Left lobe of liver (tissue), 2 donors: ENCODE data around the gene OSBPL7. TPM values are rescaled to one million over a fixed set of nuclear protein-coding genes. Genes with fewer than 3 reads are reported as not detected.
A peak's percentile ranks its signal among the peaks of the same experiment; 100 is the strongest.
"Not testable (repeated sequence)": the region's sequence is repeated elsewhere in the genome, so short reads cannot be mapped to it uniquely, and the experiment has no call there.

Source experiments
- ATAC-seq: fragments of 200-7000 bp; cut with Tn5 transposase; one replicate; pipeline ENCODE4 v1.9.1; 2020; ENCODE audit warnings: mild to moderate bottlenecking, moderate library complexity
- DNase-seq: peaks from one replicate; pipeline ENCODE4 v3.0.0-alpha.2; 2020; ENCODE audit warnings: low spot score
- total RNA-seq: library from RNA; stranded (reverse); gene quantifications from one replicate; pipeline ENCODE4 v1.2.1, GENCODE V29; 2021
- donor health status: DM: no; HTN: no; CAD: no; lungs with moderate emphysema.
- donor health status: DM: no; HTN: yes; CAD: no.

Gene OSBPL7
- total RNA-seq, 1 donor from 2014 or later, result 1.0 TPM

GRCh38 chr17:47776330-47777197 is 45.0 kb downstream of the OSBPL7 start:
- peak; percentile 90 for ATAC-seq
- DNase-seq, result no peak

DNA sequence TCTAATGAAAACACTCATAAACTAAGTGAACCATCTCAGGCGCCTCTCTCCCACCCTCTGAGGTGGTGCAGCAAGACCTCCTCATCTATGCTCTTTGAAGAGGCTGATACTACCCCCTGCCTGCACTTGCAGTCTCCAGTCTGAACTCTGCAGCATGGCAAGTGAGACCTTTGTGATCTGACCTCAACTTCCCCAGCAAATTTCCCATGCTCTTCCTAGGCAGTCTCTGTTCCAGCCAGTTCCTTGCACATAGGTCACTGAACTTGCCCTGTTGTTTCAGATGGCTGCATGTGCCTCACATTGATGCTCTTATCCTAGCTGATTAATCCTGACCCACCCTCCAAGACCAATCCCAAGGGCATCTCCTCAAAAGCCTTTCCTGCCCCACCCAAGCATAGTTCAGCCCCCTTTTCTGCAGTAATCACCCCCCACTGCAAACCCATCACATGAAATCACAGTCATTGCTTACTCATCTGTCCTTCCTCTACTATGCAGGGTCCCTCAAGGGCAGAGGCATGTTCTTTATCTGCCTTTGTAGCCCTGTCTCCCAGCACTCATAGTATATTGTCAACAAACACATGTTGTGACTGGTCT is 46.5 kb downstream of the OSBPL7 start:
- ATAC-seq, result no peak
- DNase-seq, result no peak

DNA sequence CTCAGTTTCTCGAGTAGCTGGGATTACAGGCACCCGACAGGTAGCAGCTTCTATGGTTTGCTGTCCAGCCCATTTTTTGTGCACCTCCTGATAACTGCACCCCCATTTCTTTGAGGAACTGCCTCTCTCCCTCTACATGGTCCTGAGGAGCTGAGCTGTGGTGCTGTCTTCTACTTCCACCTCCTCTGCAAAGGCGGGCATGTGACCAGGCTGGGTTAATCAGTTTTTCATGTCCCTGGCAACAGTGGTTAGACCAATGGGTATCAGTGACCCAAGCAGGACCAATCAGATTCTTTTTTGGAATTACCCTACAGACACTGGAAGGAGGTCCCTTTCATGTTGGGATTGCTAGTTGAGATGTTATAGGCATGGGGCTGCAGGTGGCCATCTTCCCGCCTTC is 47.3 kb downstream of the OSBPL7 start:
- ATAC-seq (no peak), DNase-seq (no peak)

DNA sequence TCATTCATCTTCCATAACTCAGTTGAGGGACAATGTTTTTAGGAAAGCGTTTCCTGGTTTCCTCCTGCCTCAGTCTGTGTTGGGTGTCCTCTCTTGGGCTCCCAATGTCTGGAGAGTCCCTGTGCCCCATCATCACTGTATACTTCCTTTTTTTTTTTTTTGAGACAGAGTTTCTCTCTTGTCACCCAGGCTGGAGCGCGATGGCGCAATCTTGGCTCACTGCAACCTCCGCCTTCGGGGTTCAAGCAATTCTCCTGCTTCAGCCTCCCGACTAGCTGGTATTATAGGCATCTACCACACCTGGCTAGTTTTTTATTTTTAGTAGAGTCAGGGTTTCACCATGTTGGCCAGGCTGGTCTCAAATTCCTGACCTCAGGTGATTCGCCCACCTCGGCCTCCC is 47.9 kb downstream of the OSBPL7 start:
- not testable (repeated sequence) for ATAC-seq, DNase-seq

DNA sequence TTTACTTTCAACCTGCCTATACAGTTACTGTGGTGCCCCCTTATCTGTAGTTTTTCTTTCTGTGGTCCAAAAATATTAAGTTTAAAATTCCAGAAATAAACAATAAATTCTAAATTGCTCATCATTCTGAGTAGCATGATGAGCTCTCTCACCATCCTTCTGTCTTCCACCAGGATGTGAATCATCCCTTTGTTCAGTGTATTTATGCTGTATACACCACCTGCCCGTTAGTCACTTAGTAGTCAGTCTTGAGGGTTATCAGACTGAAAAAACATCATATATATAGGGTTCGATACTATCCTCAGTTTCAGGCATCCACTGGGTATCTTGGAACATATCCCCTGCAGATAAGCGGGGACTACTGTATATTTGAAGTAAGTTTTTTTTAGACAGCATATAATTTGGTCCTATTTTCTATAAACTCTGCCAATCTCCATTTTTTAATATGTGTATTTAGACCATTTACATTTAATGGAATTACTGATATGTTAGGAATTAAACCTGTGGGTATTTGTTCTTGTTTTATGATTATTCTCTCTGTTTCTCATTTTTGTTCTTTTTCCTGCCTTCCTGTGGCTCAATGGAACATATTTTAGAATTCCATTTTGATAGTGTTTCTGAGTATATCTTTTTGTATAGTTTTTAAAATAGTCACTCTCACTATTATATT is 57.5 kb downstream of the OSBPL7 start:
- ATAC-seq (no peak), DNase-seq (no peak)

DNA sequence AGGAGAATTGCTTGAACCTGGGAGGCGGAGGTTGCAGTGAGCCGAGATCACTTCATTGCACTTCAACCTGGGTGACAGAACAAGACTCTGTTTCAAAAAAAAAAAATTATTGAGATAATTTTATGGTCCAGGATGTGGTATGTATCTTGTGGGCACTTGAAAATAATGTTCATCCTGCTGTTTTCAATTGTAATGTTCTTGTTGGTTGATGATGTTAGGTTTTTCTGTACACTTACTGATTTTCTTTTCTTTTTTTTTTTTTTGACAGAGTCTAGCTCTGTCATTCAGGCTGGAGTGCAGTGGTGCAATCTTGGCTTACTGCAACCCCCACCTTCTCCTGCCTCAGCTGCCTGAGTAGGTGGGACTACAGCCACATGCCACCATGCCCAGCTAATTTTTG is 58.9 kb downstream of the OSBPL7 start:
- ATAC-seq (no peak), DNase-seq (no peak)

GRCh38 chr17:47760409-47761140 is 61.0 kb downstream of the OSBPL7 start:
- DNase-seq, result no peak
- no peak for ATAC-seq

GRCh38 chr17:47757386-47757785 is 64.2 kb downstream of the OSBPL7 start:
- DNase-seq (no peak), ATAC-seq (no peak)

Other genes starting within 250 kb of the OSBPL7 start
- 79.3 TPM for gene KPNB1, start 171.9 kb downstream of the OSBPL7 start, total RNA-seq
- gene TBKBP1, start 127.6 kb downstream of the OSBPL7 start, total RNA-seq, result 2.2 TPM
- 0.38 TPM for gene TBX21, start 88.6 kb downstream of the OSBPL7 start, total RNA-seq
- 16.4 TPM for gene MRPL10, start 9.7 kb upstream of the OSBPL7 start, total RNA-seq
- 0.40 TPM for gene LRRC46, start 9.9 kb upstream of the OSBPL7 start, total RNA-seq
- gene SCRN2, start 19.5 kb upstream of the OSBPL7 start, total RNA-seq, result 28.4 TPM
- gene SP6, start 29.4 kb upstream of the OSBPL7 start, total RNA-seq, result 0.08 TPM
- gene SP2, start 74.4 kb upstream of the OSBPL7 start, total RNA-seq, result 5.4 TPM
- gene PNPO, start 119.8 kb upstream of the OSBPL7 start, total RNA-seq, result 128 TPM
- gene PRR15L, start 136.1 kb upstream of the OSBPL7 start, total RNA-seq, result 1.3 TPM
- 107 TPM for gene CDK5RAP3, start 149.3 kb upstream of the OSBPL7 start, total RNA-seq
- 23.1 TPM for gene COPZ2, start 216.0 kb upstream of the OSBPL7 start, total RNA-seq
- 150 TPM for gene NFE2L1, start 226.6 kb upstream of the OSBPL7 start, total RNA-seq